ENCODE measurements around the gene TEX101.
"Not testable (repeated sequence)": the region's sequence is repeated elsewhere in the genome, so short reads cannot be mapped to it uniquely, and the experiment has no call there.

- TF ChIP-seq CTCF, POLR2A (IDR thresholded peaks at IDR 0.05): not testable (repeated sequence)
Observed at GRCh38 chr19:43393501-43393900, 21.2 kb upstream of the TEX101 start.

Measured in thyroid gland (tissue), 4 donors.